COLO668 (cell line): Measurements from ENCODE around the gene FBXL19.
A peak's percentile ranks its signal among the peaks of the same experiment; 100 is the strongest.

Source experiments
- DNase-seq: peaks from one replicate; lab custom pipeline; 2025; ENCODE audit not compliant: unreplicated experiment; lab: John Stamatoyannopoulos, UW

FBXL19 gene

DNA sequence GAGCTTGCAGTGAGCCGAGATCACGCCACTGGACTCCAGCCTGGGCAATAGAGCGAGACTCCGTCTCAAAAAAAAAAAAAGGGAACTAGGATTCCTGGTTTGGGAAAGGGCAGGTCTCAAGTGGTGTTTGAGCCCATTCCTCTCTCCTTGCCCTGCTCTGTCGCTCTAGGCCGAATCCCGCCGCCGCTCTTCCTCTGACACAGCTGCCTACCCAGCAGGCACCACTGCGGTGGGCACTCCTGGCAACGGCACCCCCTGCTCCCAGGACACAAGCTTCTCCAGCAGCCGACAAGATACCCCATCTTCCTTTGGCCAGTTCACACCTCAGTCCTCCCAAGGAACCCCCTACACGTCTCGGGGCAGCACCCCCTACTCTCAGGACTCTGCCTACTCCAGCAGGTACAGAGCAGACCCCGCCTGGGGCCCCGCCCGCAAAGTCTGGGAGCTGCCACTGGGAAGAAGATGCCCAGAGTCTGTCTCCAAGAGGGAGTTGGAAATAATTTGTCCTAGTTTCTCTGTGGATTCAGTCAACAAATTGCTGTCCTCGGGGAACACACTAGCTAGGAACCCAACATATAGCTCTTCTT is 40.6 kb downstream of the FBXL19 start:
- no peak for DNase-seq

GRCh38 chr16:30964574-30965226 is 41.3 kb downstream of the FBXL19 start:
- no peak for DNase-seq

- DNase-seq = no peak
These were observed 42.1 kb downstream of the FBXL19 start for GRCh38 chr16:30965436-30965835.

DNA sequence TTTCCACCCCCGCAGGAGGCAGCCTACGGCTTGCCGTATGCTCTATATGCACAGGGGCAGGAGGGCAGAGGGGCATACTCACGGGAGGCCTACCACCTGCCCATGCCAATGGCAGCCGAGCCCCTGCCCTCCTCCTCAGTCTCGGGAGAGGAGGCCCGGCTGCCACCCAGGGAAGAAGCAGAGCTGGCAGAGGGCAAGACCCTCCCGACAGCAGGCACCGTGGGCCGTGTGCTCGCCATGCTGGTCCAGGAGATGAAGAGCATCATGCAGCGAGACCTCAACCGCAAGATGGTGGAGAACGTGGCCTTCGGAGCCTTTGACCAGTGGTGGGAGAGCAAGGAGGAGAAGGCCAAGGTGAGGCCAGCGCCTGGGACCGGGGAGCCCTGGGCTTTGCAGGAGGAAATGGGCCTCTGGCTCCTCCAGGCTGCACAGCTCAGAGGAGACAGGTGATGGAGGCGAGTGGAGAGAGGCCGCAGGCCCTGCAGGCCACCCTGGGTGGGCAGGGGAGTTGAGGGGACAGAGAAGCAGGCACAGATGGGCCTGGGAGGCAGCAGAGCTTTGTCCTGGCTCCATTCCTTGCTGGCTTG is 42.8 kb downstream of the FBXL19 start:
- no peak for DNase-seq

GRCh38 chr16:30967795-30968194 is 44.4 kb downstream of the FBXL19 start:
- DNase-seq = no peak

- no peak for DNase-seq
These were observed 46.0 kb downstream of the FBXL19 start for GRCh38 chr16:30969246-30969842.

DNA sequence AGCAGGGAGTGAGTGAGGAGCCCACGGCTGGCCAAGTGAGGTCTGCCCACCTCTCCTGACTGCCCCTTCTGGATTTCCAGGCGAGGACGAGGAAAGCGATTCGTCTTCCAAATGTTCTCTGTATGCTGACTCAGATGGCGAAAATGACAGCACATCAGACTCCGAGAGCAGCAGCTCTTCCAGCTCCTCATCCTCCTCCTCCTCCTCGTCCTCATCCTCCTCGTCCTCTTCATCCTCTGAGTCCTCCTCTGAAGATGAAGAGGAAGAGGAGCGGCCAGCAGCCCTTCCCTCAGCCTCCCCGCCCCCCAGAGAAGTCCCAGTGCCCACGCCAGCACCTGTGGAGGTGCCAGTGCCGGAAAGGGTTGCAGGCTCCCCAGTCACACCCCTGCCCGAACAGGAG is 47.9 kb downstream of the FBXL19 start:
- DNase-seq = no peak

DNA sequence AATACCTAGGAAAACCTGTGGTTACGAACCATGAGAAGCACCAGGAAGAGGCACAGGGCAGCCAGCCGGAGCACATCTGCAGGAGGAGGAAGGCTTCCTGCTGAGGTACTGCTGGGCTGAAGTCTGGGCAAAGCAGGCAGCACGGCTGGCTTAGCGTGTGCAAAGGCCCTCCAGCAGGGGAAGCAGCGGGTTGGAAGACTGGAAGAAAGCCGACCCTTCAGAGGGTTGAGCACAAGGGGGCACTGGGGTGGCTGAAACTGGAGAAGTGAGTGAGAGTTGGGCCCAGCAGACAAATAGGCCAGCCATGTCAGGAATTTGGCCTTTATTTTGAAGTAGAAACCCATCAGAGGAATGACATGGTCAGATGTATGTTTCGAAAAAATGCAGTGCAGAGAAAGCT is 49.5 kb downstream of the FBXL19 start:
- no peak for DNase-seq

- no peak for DNase-seq
These were observed 51.0 kb downstream of the FBXL19 start for GRCh38 chr16:30974348-30974747.

DNA sequence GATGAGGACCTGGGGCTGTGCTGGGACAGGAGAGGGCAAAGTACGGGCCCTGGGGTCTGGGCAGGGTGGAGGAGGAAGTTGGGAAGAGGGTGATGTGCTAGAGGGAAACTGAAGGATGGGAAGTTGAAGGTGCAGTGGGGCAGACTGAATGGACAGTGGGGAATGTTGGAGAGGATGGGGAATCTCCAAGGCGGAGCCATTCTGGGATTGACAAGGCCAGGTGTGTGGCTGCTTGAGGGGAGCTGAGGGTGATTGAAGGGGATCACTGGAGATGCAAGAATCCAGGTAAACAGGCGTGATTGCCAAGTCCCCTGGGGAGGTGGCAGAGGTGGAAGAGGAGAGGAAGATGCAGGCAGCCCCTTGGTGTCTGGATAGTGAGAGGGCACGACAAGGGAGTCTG is 53.1 kb downstream of the FBXL19 start:
- DNase-seq = no peak

- peak; percentile 21 for DNase-seq
These were observed 54.1 kb downstream of the FBXL19 start for GRCh38 chr16:30977502-30977901.

GRCh38 chr16:30979170-30980022 is 56.0 kb downstream of the FBXL19 start:
- DNase-seq = no peak

DNA sequence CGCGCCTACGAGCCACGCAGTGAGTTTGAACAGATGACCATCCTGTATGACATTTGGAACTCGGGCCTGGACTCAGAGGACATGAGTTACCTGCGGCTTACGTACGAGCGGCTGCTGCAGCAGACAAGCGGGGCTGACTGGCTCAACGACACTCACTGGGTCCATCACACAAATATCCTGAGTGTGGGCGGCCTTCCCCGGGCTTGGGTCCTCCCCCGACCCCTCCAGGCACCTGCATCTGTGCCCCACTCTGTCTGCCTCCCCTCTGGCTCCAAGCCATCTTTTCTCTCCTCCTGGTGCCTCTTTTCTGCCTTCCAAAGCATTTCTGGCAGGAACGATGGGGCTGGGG is 56.6 kb downstream of the FBXL19 start:
- DNase-seq = no peak

DNA sequence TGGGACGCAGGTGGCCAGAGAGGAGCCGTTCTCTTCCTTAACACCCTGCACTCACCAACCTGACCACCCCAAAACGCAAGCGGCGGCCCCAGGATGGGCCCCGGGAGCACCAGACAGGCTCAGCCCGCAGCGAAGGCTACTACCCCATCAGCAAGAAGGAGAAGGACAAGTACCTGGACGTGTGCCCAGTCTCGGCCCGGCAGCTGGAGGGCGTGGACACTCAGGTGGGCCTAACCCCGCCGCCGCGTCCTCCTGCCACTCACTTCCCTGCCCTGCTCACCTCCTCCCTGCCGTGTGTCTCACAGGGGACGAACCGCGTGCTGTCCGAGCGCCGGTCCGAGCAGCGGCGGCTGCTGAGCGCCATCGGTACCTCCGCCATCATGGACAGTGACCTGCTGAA is 57.1 kb downstream of the FBXL19 start:
- no peak for DNase-seq

GRCh38 chr16:30980959-30981358 is 57.6 kb downstream of the FBXL19 start:
- no peak for DNase-seq

DNA sequence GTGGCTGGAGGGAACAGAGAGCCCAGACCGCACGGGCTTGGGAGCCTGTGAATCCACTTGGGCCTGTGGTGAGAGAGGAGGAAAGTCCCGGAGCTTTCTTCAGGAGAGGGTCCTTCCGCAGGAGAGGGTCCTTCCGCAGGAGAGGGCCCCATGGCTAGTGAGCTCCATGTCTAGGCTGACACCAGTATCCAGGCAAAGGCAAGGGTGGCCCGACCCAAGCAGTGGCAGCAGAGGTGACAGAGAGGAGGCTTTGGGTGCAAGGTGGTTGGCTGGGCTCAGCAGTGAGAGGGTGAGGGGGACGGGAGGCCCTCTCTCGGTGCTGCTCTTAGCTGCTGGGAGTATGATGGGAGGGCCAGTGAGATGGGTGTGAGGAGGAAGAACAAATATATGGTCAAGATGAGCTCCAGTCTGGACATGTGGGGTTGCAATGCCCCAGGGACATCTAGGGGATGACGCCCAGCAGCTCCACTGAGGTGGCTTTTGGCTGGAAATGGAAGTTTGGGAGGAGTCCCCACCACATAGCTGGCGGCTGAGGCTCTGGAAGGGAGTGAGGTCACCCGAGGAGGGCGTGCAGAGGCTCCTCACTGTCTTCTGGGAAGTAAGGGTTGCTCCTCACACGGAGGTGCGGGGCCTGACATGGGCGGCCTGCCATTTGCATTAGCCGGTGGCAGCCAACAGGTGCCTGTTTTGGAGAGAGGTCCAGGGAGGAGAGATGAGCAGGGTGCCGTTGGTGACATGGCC is 59.3 kb downstream of the FBXL19 start:
- no peak for DNase-seq

- no peak for DNase-seq
These were observed 60.0 kb downstream of the FBXL19 start for GRCh38 chr16:30983289-30983889.

DNA sequence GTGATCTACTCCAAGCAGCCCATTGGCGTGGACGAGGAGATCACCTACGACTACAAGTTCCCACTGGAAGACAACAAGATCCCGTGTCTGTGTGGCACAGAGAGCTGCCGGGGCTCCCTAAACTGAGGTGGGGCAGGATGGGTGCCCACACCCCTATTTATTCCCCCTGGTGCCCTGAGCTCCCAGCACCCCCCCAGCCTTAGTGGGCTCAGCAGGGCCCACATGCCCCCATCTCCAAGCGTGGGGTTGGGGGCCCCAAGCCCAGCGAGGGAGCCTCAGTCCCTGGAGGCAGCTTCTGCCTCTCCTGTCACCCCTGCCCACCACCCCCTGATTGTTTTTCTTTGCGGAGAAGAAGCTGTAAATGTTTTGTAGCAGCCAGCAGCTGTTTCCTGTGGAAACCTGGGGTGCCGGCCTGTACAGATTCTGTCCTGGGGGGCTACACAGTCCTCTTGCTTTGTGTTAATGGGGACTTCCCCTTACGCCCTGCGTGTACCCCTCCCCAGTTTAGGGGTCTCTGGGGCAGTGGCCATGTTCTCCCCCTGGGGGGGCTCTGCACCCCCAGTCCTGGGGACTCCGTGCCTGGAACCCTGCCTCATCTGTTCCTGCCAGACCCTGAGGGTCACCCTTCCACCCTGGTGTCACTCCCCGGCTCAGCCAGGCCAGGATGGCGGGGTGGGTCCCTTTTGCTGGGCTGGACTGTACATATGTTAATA is 60.7 kb downstream of the FBXL19 start:
- no peak for DNase-seq

DNA sequence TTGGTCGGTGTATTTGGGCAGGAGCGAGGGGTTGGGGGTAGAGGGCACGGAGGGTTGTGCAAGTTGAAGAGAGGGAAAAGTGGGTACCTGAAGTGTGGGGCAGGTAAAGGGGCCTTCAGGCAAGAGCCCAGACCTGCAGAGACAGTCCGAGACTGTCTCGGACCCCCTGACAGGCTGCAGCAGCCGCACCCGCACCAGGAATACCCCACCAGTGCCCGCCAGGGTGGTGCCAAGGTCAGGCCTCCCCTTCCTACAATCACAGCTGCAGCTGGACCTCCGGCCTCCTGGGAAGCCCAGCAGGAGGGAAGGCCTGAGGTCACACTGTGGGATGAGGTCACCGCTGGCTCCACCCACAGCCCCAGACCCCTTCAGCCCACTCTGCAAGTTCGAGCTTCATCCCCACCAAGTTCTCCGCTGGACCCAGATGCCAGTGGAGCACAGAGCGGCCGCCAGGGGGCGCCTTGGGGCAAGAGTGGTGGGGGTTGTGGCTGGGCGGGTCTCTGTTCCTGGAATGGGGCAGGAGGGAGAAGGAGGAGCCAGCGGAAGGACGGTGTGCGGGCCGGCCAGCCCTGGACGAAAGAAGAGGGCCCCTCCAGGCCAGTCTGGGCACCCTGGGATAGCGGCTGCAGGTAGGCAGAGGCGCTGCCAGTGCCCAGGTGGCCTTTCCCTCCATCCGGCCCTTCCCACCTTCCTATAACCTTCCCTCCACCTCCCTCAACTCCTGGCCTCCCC is 61.5 kb downstream of the FBXL19 start, which contains the start of gene HSD3B7:
Gene HSD3B7, plus strand, starts transcription at position 539 of the 732 bp plus-strand sequence. CDS start 452 bp downstream, outside the sequence.
- peak; percentile 83 for DNase-seq
